Spleen (tissue), 7 donors: ENCODE results near the gene FGF5.

Experiments used
- POLR2A ChIP-seq, 3 donors: fragments of 450-650 bp; IDR thresholded peaks; one replicate each; pipeline ENCODE4 v1.5.1; 2017; ENCODE audit warnings: antibody characterized with exemption in 3 of 3, mild to moderate bottlenecking in 1 of 3
- TF ChIP-seq, protein P1 (sequence below), 11 experiments: fragments of 200-600 bp in 7 of 11; fragments of 450-650 bp in 4 of 11; sonication (generic) in 4 of 11; IDR thresholded peaks in 8 of 11; conservative IDR thresholded peaks in 3 of 11; 1 replicate in 7 of 11; 2 replicates in 4 of 11; pipeline versions ENCODE4 v1.4.0 to v1.8.0; 2016 to 2021; ENCODE audit warnings: antibody characterized with exemption in 11 of 11, inconsistent platforms in 4 of 11, mild to moderate bottlenecking in 1 of 11
- donor health status: DM: no; HTN: no; CAD: no; lungs with moderate emphysema.
- donor health status: DM: no; HTN: no; CAD: no.
- donor health status: DM: no; HTN: no; CAD: no.

DNA sequence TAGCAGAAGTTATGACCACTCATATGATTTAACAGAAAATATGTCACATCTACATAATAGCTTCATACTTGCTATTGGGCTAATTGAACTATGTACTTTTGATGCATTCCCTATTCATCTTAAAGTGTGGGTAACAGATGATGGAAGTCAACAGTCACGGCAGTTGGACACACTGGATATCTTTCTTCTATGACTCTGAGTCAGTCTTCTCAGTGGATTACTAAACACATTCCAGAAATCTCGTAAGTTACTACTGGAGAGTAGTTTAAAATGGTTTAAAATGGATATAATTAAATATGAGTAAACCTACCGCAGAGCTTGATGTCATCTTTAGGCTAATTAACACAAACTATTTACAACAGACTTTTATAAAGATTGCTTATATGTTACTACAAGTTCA lies 39.0 kb downstream of the FGF5 start:
- TF ChIP-seq POLR2A (IDR thresholded peaks at IDR 0.05): no peak
- TF ChIP-seq, protein P1, sequence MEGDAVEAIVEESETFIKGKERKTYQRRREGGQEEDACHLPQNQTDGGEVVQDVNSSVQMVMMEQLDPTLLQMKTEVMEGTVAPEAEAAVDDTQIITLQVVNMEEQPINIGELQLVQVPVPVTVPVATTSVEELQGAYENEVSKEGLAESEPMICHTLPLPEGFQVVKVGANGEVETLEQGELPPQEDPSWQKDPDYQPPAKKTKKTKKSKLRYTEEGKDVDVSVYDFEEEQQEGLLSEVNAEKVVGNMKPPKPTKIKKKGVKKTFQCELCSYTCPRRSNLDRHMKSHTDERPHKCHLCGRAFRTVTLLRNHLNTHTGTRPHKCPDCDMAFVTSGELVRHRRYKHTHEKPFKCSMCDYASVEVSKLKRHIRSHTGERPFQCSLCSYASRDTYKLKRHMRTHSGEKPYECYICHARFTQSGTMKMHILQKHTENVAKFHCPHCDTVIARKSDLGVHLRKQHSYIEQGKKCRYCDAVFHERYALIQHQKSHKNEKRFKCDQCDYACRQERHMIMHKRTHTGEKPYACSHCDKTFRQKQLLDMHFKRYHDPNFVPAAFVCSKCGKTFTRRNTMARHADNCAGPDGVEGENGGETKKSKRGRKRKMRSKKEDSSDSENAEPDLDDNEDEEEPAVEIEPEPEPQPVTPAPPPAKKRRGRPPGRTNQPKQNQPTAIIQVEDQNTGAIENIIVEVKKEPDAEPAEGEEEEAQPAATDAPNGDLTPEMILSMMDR (IDR thresholded peaks at IDR 0.05 in 8 of 11, conservative IDR thresholded peaks at IDR 0.05 in 3 of 11): no peak
